K562 (cell line): ENCODE data around the gene ERMARD.

Source experiments
- CREB5 ChIP-seq: fragments of 250-450 bp; sonication (Bioruptor Pico); IDR thresholded peaks from 2 replicates; pipeline ENCODE4 v1.5.0; 2020; ENCODE audit warnings: mild to moderate bottlenecking
- CTCF ChIP-seq, 3 experiments: IDR thresholded peaks in 2 of 3; conservative IDR thresholded peaks in 1 of 3; 2 replicates each; pipeline ENCODE4 v1.5.1; 2011 to 2012; ENCODE audit warnings: low read length in 3 of 3, mild to moderate bottlenecking in 3 of 3, control low read depth in 2 of 3, improper control_type of control experiment in 1 of 3, inconsistent platforms in 1 of 3, low read depth in 1 of 3, mixed read lengths in 1 of 3, moderate library complexity in 1 of 3; ENCODE audit not compliant: insufficient read depth in 2 of 3
- ELK1 ChIP-seq: sonication (generic); formaldehyde crosslinking; IDR thresholded peaks from 2 replicates; pipeline ENCODE4 v1.8.1; 2022; ENCODE audit warnings: missing genetic modification reagents
- MLLT1 ChIP-seq, 2 experiments: fragments of 450-650 bp; IDR thresholded peaks; 2 replicates each; pipeline ENCODE4 v1.6.1; 2016
- SPI1 ChIP-seq: IDR thresholded peaks from 2 replicates; pipeline ENCODE4 v1.6.1; 2011; ENCODE audit warnings: low read depth, low read length, control low read depth, borderline replicate concordance

GRCh38 chr6:169783401-169783800 lies 32.0 kb downstream of the ERMARD start:
- TF ChIP-seq CTCF (IDR thresholded peaks at IDR 0.05 in 2 of 3, conservative IDR thresholded peaks at IDR 0.05 in 1 of 3; ENCODE audit: insufficient read depth in 2 of 3, low read depth in 1 of 3, low read length in 3 of 3) (no peak), SPI1 (no peak), CREB5 (CRISPR knock-in tag) (no peak), MLLT1 (IDR thresholded peaks at IDR 0.05) (no peak), ELK1 (CRISPR knock-in tag) (no peak)
